GM12891 (cell line): ENCODE measurements around the gene SIL1.

Source experiments
- POLR2A ChIP-seq: IDR thresholded peaks from 2 replicates; pipeline ENCODE4 v1.6.1; 2011; ENCODE audit warnings: low read depth, low read length, control low read depth
- POLR2AphosphoS5 ChIP-seq: IDR thresholded peaks from 2 replicates; pipeline ENCODE4 v1.6.1; 2011; ENCODE audit warnings: low read depth, low read length, control low read depth
- SPI1 ChIP-seq: IDR thresholded peaks from 2 replicates; pipeline ENCODE4 v1.6.1; 2011; ENCODE audit warnings: low read depth, low read length, control low read depth

DNA sequence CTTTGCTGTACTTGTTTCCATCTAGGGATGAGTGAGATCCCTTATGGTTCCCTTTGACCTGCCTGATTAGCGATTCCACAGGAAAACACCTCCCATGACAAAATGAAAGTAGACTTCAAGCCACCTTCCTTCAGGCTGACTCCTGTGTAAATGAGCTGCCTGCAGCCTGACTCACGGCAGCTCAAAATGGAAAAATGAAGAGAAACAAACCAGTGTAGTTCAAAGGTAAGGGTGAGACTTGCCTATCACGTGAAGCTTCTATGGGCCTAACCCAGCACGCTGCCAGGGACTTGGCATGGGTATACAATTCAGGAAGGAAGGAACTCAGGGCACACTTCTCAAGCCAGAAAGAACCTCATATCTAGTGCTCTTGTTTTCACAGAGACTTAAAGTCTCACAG is 212.9 kb downstream of the SIL1 start:
- no peak for TF ChIP-seq POLR2A
- TF ChIP-seq POLR2AphosphoS5 = no peak
- no peak for TF ChIP-seq SPI1
